HEK293 (cell line): ENCODE data around the gene EVA1C.

Experiments used
- CTCF ChIA-PET: fragments of 350-600 bp; formaldehyde crosslinking; extraction: SDS; loops from one replicate; lab custom pipeline; 2021; ENCODE audit warnings: antibody characterized with exemption; lab: Yijun Ruan, JAX
- POLR2A ChIA-PET: fragments of 300-600 bp; formaldehyde crosslinking; extraction: SDS; loops from one replicate; lab custom pipeline; 2020; ENCODE audit warnings: antibody characterized with exemption, inconsistent platforms; lab: Yijun Ruan, JAX
- H3K27ac ChIP-seq: fragments of 200-500 bp; sonication (Bioruptor generic); 2 replicates; pipeline ENCODE4 v1.5.1; 2014; ENCODE audit warnings: low read depth, low read length, control low read depth, inconsistent platforms; ENCODE audit errors: extremely low read depth
- H3K36me3 ChIP-seq, 2 experiments: fragments of 200-500 bp in 1 of 2; sonication (Bioruptor generic) in 1 of 2; 1 replicate in 1 of 2; 2 replicates in 1 of 2; pipeline ENCODE4 v1.5.1; 2014 to 2017; ENCODE audit warnings: inconsistent platforms in 2 of 2, low read length in 2 of 2; ENCODE audit not compliant: control insufficient read depth in 2 of 2, insufficient read depth in 1 of 2
- H3K4me1 ChIP-seq: fragments of 200-500 bp; sonication (Bioruptor generic); 2 replicates; pipeline ENCODE4 v1.5.1; 2014; ENCODE audit warnings: mild to moderate bottlenecking, low read length, inconsistent platforms; ENCODE audit not compliant: control insufficient read depth, insufficient read depth
- H3K4me3 ChIP-seq: 2 replicates; pipeline ENCODE4 v1.5.1; 2011; ENCODE audit warnings: low read depth, mild to moderate bottlenecking, control low read depth, low read length, moderate library complexity
- H3K9me3 ChIP-seq: fragments of 200-500 bp; sonication (Bioruptor generic); 2 replicates; pipeline ENCODE4 v1.5.1; 2014; ENCODE audit warnings: low read depth, low read length, inconsistent platforms; ENCODE audit not compliant: control insufficient read depth, insufficient read depth
- TRIM28 ChIP-seq: IDR thresholded peaks from 2 replicates; pipeline ENCODE4 v1.6.1; 2011; ENCODE audit warnings: low read length, control low read depth, borderline replicate concordance
- ZBTB1 ChIP-seq: fragments of 450-650 bp; formaldehyde crosslinking; IDR thresholded peaks from 2 replicates; pipeline ENCODE4 v1.5.1; 2016; ENCODE audit warnings: missing biosample characterization, missing genetic modification characterization
- ZBTB21 ChIP-seq: fragments of 450-650 bp; formaldehyde crosslinking; IDR thresholded peaks from 2 replicates; pipeline ENCODE4 v1.5.1; 2017; ENCODE audit warnings: missing biosample characterization, missing genetic modification characterization
- ZFP3 ChIP-seq: fragments of 450-650 bp; formaldehyde crosslinking; IDR thresholded peaks from 2 replicates; pipeline ENCODE4 v1.5.1; 2016; ENCODE audit warnings: low read depth, missing biosample characterization, missing genetic modification characterization
- ZNF202 ChIP-seq: fragments of 450-650 bp; formaldehyde crosslinking; IDR thresholded peaks from 2 replicates; pipeline ENCODE4 v1.5.1; 2016; ENCODE audit warnings: missing biosample characterization, missing genetic modification characterization, borderline replicate concordance
- ZNF416 ChIP-seq: fragments of 450-650 bp; formaldehyde crosslinking; IDR thresholded peaks from 2 replicates; pipeline ENCODE4 v1.5.1; 2016; ENCODE audit warnings: missing biosample characterization, missing genetic modification characterization
- ZNF426 ChIP-seq: fragments of 450-650 bp; formaldehyde crosslinking; IDR thresholded peaks from 2 replicates; pipeline ENCODE4 v1.5.1; 2017; ENCODE audit warnings: missing biosample characterization, missing genetic modification characterization, mild to moderate bottlenecking, inconsistent platforms, moderate library complexity
- ZNF529 ChIP-seq: fragments of 450-650 bp; formaldehyde crosslinking; IDR thresholded peaks from 2 replicates; pipeline ENCODE4 v1.5.1; 2017; ENCODE audit warnings: missing genetic modification characterization, missing biosample characterization; ENCODE audit not compliant: insufficient replicate concordance
- TF ChIP-seq, protein P1 (sequence below): fragments of 450-650 bp; formaldehyde crosslinking; IDR thresholded peaks from 2 replicates; pipeline ENCODE4 v1.5.1; 2016; ENCODE audit warnings: missing biosample characterization, missing genetic modification characterization
- TF ChIP-seq, protein P2 (sequence below): fragments of 450-650 bp; IDR thresholded peaks from 2 replicates; pipeline ENCODE4 v1.5.1; 2018; ENCODE audit warnings: missing biosample characterization, missing genetic modification characterization
- TF ChIP-seq, protein P3 (sequence below): fragments of 450-650 bp; formaldehyde crosslinking; IDR thresholded peaks from 2 replicates; pipeline ENCODE4 v1.5.1; 2016; ENCODE audit warnings: missing biosample characterization, missing genetic modification characterization, low read depth
- TF ChIP-seq, protein P4 (sequence below): fragments of 450-650 bp; formaldehyde crosslinking; IDR thresholded peaks from 2 replicates; pipeline ENCODE4 v1.5.1; 2016; ENCODE audit warnings: missing biosample characterization, missing genetic modification characterization
- TF ChIP-seq, protein P5 (sequence below): fragments of 450-650 bp; formaldehyde crosslinking; IDR thresholded peaks from 2 replicates; pipeline ENCODE4 v1.5.1; 2016; ENCODE audit warnings: missing biosample characterization, missing genetic modification characterization

Gene EVA1C

DNA sequence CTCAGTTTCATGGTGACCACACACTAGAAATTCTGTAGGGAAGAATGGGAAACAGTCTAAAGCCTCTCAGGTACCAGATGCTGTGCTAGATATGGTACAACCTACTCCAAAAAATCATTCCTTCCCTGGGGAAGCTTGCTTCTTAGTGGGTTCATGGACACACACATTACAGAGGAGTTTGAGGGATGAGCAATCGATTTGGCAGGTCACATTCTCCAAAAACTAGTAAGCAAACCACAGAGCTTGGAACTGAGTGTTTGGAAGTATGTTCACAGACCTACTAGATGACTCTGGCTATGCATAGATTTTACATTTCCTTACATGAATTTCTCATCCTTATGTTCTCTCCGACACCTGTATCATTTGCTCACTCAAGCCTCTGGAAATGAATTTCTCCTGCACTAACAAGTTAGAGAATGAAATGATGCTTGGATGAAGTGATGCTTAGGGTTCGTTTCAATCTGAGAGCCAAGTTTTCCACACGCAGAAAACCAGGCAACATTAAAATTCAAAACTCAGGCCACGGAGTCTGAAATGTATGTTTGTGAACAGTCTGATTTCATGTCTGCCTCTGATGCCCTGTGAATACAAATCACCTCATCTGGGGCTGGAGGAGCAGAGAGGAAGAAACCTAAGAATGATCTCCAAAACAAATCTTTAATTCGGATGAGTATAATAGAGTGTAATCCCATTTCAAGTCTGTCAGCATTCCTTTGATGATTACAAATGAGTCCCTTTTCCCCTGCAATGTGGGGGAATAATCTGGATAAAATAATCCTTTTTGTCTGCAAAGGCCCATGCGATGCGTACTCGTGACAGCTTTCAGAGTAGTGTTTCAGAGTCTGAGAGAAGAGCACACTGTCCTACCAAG lies 11.0 kb downstream of the EVA1C start (continued):
- TF ChIP-seq, protein P1, sequence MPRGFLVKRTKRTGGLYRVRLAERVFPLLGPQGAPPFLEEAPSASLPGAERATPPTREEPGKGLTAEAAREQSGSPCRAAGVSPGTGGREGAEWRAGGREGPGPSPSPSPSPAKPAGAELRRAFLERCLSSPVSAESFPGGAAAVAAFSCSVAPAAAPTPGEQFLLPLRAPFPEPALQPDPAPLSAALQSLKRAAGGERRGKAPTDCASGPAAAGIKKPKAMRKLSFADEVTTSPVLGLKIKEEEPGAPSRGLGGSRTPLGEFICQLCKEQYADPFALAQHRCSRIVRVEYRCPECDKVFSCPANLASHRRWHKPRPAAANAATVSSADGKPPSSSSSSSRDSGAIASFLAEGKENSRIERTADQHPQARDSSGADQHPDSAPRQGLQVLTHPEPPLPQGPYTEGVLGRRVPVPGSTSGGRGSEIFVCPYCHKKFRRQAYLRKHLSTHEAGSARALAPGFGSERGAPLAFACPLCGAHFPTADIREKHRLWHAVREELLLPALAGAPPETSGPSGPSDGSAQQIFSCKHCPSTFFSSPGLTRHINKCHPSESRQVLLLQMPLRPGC (tag by site-specific recombination): no peak

DNA sequence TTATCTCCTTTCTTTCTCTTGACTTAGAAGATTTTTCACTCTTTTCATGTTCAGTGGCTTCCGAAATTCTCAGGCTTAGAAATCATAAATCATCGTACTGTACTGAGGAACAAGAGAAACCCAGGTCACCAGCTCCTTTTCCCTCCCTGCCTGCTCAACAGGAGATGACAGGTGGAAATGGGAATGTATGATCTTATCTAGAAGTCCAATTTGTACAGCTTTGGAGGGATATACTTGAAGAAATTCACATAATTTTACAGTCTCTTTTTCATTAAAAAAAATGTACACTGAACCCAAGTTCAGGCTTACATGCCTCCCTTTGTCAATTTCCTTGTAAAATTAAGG lies 11.7 kb downstream of the EVA1C start:
- ChIA-PET CTCF (no interaction called here), POLR2A (interaction anchor here (0.5 kb wide), 1 partner anchor 259 kb away, joined by 3 read pairs; no protein-coding TSS in a partner anchor)

DNA sequence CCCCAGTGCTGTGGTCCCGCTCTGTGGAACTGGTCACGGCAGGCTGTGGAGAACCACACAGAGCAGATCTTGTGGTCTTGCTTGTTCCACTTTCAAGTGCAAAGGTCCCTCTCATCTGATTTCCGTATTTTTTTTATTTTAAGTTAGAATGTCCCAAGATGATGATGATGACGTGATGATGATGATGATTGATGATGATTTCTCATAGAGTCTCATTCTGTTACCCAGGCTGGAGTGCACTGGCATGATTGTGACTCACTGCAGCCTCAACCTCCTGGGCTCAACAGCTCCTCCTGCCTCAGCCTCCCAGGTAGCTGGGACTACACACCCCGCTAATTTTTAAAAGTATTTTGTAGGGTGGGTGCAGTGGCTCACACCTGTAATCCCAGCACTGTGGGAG lies 12.2 kb downstream of the EVA1C start:
- ChIA-PET CTCF (no interaction called here), POLR2A (interaction anchor here (0.5 kb wide), 1 partner anchor 259 kb away, joined by 3 read pairs; no protein-coding TSS in a partner anchor)
- Histone ChIP-seq H3K27ac (no peak overlapping the region), H3K36me3 (no peaks in the 10 kb centered on the region), H3K4me1 (no peaks in the 10 kb centered on the region), H3K4me3 (no peak overlapping the region), H3K9me3 (no peaks in the 10 kb centered on the region)
- TF ChIP-seq, protein P2, sequence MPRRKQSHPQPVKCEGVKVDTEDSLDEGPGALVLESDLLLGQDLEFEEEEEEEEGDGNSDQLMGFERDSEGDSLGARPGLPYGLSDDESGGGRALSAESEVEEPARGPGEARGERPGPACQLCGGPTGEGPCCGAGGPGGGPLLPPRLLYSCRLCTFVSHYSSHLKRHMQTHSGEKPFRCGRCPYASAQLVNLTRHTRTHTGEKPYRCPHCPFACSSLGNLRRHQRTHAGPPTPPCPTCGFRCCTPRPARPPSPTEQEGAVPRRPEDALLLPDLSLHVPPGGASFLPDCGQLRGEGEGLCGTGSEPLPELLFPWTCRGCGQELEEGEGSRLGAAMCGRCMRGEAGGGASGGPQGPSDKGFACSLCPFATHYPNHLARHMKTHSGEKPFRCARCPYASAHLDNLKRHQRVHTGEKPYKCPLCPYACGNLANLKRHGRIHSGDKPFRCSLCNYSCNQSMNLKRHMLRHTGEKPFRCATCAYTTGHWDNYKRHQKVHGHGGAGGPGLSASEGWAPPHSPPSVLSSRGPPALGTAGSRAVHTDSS (tag by site-specific recombination): peak; percentile 68
- TF ChIP-seq TRIM28 (no peak), ZNF426 (tag by site-specific recombination) (no peak), ZNF416 (tag by site-specific recombination) (no peak), ZBTB21 (no peak), ZNF529 (no peak)
- TF ChIP-seq, protein P3, sequence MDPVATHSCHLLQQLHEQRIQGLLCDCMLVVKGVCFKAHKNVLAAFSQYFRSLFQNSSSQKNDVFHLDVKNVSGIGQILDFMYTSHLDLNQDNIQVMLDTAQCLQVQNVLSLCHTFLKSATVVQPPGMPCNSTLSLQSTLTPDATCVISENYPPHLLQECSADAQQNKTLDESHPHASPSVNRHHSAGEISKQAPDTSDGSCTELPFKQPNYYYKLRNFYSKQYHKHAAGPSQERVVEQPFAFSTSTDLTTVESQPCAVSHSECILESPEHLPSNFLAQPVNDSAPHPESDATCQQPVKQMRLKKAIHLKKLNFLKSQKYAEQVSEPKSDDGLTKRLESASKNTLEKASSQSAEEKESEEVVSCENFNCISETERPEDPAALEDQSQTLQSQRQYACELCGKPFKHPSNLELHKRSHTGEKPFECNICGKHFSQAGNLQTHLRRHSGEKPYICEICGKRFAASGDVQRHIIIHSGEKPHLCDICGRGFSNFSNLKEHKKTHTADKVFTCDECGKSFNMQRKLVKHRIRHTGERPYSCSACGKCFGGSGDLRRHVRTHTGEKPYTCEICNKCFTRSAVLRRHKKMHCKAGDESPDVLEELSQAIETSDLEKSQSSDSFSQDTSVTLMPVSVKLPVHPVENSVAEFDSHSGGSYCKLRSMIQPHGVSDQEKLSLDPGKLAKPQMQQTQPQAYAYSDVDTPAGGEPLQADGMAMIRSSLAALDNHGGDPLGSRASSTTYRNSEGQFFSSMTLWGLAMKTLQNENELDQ: no peak
- TF ChIP-seq, protein P4, sequence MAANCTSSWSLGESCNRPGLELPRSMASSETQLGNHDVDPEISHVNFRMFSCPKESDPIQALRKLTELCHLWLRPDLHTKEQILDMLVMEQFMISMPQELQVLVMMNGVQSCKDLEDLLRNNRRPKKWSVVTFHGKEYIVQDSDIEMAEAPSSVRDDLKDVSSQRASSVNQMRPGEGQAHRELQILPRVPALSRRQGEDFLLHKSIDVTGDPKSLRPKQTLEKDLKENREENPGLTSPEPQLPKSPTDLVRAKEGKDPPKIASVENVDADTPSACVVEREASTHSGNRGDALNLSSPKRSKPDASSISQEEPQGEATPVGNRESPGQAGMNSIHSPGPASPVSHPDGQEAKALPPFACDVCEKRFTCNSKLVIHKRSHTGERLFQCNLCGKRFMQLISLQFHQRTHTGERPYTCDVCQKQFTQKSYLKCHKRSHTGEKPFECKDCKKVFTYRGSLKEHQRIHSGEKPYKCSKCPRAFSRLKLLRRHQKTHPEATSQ: no peak
- TF ChIP-seq, protein P5, sequence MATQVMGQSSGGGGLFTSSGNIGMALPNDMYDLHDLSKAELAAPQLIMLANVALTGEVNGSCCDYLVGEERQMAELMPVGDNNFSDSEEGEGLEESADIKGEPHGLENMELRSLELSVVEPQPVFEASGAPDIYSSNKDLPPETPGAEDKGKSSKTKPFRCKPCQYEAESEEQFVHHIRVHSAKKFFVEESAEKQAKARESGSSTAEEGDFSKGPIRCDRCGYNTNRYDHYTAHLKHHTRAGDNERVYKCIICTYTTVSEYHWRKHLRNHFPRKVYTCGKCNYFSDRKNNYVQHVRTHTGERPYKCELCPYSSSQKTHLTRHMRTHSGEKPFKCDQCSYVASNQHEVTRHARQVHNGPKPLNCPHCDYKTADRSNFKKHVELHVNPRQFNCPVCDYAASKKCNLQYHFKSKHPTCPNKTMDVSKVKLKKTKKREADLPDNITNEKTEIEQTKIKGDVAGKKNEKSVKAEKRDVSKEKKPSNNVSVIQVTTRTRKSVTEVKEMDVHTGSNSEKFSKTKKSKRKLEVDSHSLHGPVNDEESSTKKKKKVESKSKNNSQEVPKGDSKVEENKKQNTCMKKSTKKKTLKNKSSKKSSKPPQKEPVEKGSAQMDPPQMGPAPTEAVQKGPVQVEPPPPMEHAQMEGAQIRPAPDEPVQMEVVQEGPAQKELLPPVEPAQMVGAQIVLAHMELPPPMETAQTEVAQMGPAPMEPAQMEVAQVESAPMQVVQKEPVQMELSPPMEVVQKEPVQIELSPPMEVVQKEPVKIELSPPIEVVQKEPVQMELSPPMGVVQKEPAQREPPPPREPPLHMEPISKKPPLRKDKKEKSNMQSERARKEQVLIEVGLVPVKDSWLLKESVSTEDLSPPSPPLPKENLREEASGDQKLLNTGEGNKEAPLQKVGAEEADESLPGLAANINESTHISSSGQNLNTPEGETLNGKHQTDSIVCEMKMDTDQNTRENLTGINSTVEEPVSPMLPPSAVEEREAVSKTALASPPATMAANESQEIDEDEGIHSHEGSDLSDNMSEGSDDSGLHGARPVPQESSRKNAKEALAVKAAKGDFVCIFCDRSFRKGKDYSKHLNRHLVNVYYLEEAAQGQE (tag by site-specific recombination): no peak

More for the DNA sequence above, 11.7 kb downstream of the EVA1C start:
- H3K4me1 ChIP-seq: no peaks in the 10 kb centered on the region
- no peaks in the 10 kb centered on the region for H3K36me3 ChIP-seq
- H3K9me3 ChIP-seq: no peaks in the 10 kb centered on the region
- TF ChIP-seq ZBTB1 (tag by site-specific recombination) (no peak), ZFP3 (no peak), ZNF202 (no peak)
- H3K27ac ChIP-seq: no peak overlapping the region
- H3K4me3 ChIP-seq: no peak overlapping the region
